K562 (cell line): Measurements from ENCODE around the gene WDR31. TPM values are rescaled to one million over a fixed set of nuclear protein-coding genes. Genes with fewer than 3 reads are reported as not detected.
A peak's percentile ranks its signal among the peaks of the same experiment; 100 is the strongest.

Source experiments
- ARID2 ChIP-seq: fragments of 450-650 bp; IDR thresholded peaks from 2 replicates; pipeline ENCODE4 v1.6.1; 2017; ENCODE audit warnings: antibody characterized with exemption, mild to moderate bottlenecking
- BCOR ChIP-seq: fragments of 450-650 bp; IDR thresholded peaks from 2 replicates; pipeline ENCODE4 v1.6.1; 2016
- C11orf30 ChIP-seq: fragments of 450-650 bp; IDR thresholded peaks from 2 replicates; pipeline ENCODE4 v1.6.1; 2016; ENCODE audit warnings: low read depth, mild to moderate bottlenecking
- CEBPG ChIP-seq, 3 experiments: fragments of 200-800 bp in 1 of 3; sonication (Bioruptor generic) in 1 of 3; sonication (generic) in 1 of 3; formaldehyde crosslinking in 1 of 3; IDR thresholded peaks in 2 of 3; conservative IDR thresholded peaks in 1 of 3; 2 replicates each; pipeline versions ENCODE4 v1.6.1 to v1.8.0; 2016 to 2022; ENCODE audit warnings: missing compliant biosample characterization in 2 of 3, missing genetic modification characterization in 2 of 3, mild to moderate bottlenecking in 1 of 3, missing genetic modification reagents in 1 of 3
- DPF2 ChIP-seq: fragments of 450-650 bp; IDR thresholded peaks from 2 replicates; pipeline ENCODE4 v1.6.1; 2016
- FOSL1 ChIP-seq: fragments of 200-800 bp; sonication (Bioruptor generic); conservative IDR thresholded peaks from 2 replicates; pipeline ENCODE4 v1.6.1; 2016; ENCODE audit warnings: missing genetic modification characterization, missing compliant biosample characterization
- JUND ChIP-seq, 2 experiments: IDR thresholded peaks; 2 replicates in 1 of 2; 3 replicates in 1 of 2; pipeline ENCODE4 v1.6.1; 2011; ENCODE audit warnings: borderline replicate concordance in 2 of 2, low read depth in 2 of 2, low read length in 2 of 2, improper control_type of control experiment in 1 of 2, missing biosample characterization in 1 of 2, missing genetic modification characterization in 1 of 2, missing genetic modification reagents in 1 of 2
- MAFG ChIP-seq: fragments of 450-650 bp; conservative IDR thresholded peaks from 2 replicates; pipeline ENCODE4 v1.6.1; 2016; ENCODE audit warnings: missing genetic modification characterization, missing compliant biosample characterization
- MAFK ChIP-seq: IDR thresholded peaks from 2 replicates; pipeline ENCODE4 v1.6.1; 2011; ENCODE audit warnings: low read length, improper control_type of control experiment
- MYC ChIP-seq, 2 experiments: fragments of 250-450 bp in 1 of 2; sonication (Bioruptor Pico) in 1 of 2; IDR thresholded peaks; 2 replicates each; pipeline versions ENCODE4 v1.5.1 to v1.6.1; 2012 to 2021; ENCODE audit warnings: low read depth in 2 of 2, borderline replicate concordance in 1 of 2, improper control_type of control experiment in 1 of 2, low read length in 1 of 2, mild to moderate bottlenecking in 1 of 2, moderate library complexity in 1 of 2
- RBBP5 ChIP-seq: fragments of 200-600 bp; sonication (generic); IDR thresholded peaks from 2 replicates; pipeline ENCODE4 v1.6.1; 2012; ENCODE audit warnings: borderline replicate concordance, mild to moderate bottlenecking, low read length, control low read depth, inconsistent platforms; ENCODE audit not compliant: insufficient read depth, poor library complexity, severe bottlenecking
- RFX5 ChIP-seq: IDR thresholded peaks from 2 replicates; pipeline ENCODE4 v1.6.1; 2011; ENCODE audit warnings: low read depth, mild to moderate bottlenecking, improper control_type of control experiment, low read length
- TRIM28 ChIP-seq: fragments of 450-650 bp; IDR thresholded peaks from 2 replicates; pipeline ENCODE4 v1.6.1; 2017
- ZNF384 ChIP-seq: IDR thresholded peaks from 2 replicates; pipeline ENCODE4 v1.6.1; 2012; ENCODE audit warnings: low read depth, low read length, improper control_type of control experiment
- ZNF766 ChIP-seq: fragments of 200-800 bp; sonication (Bioruptor generic); conservative IDR thresholded peaks from 2 replicates; pipeline ENCODE4 v1.6.1; 2016; ENCODE audit warnings: missing genetic modification characterization, missing compliant biosample characterization
- polyA plus RNA-seq, 8 experiments: library from polyadenylated mRNA; depleted of rRNA in 4 of 8; stranded (reverse) in 5 of 8; unstranded in 3 of 8; fragments of >200 nt; fragmentation: Nextera tagmentation in 2 of 8; fragmentation: Illumina TruSeq in 1 of 8; extraction: Ambion mirVana in 2 of 8; extraction: Trizol in 1 of 8; gene quantifications; 2 replicates each; pipeline versions ENCODE4 v1.2.1 to v1.2.3, GENCODE V29; 2011 to 2014; ENCODE audit warnings: inconsistent platforms in 1 of 8, missing spikeins in 1 of 8
- total RNA-seq, 7 experiments: library from RNA; depleted of rRNA in 6 of 7; stranded (reverse); fragments of >200 nt in 6 of 7; fragmentation: Illumina TruSeq in 2 of 7; extraction: Trizol in 2 of 7; gene quantifications; 2 replicates each; pipeline versions ENCODE4 v1.2.1 to v1.2.3, GENCODE V29; 2011 to 2021; ENCODE audit warnings: low replicate concordance in 1 of 7
- TF ChIP-seq, protein P1 (sequence below): sonication (generic); formaldehyde crosslinking; IDR thresholded peaks from 2 replicates; pipeline ENCODE4 v1.8.1; 2023; ENCODE audit warnings: mild to moderate bottlenecking, missing genetic modification reagents
- TF ChIP-seq, protein P2 (sequence below): fragments of 450-650 bp; formaldehyde crosslinking; conservative IDR thresholded peaks from 2 replicates; pipeline ENCODE4 v1.4.0; 2022; ENCODE audit warnings: mild to moderate bottlenecking, missing genetic modification characterization
- TF ChIP-seq, protein P3 (sequence below): fragments of 250-450 bp; sonication (Bioruptor Pico); IDR thresholded peaks from 2 replicates; pipeline ENCODE4 v1.4.0; 2020

The WDR31 gene
- total and polyA plus RNA-seq, 9 of the 15 experiments (the other 6 are each of a cell fraction or from before 2014, with no cell fraction given): 0.35 to 1.8 (median 0.95) TPM

DNA sequence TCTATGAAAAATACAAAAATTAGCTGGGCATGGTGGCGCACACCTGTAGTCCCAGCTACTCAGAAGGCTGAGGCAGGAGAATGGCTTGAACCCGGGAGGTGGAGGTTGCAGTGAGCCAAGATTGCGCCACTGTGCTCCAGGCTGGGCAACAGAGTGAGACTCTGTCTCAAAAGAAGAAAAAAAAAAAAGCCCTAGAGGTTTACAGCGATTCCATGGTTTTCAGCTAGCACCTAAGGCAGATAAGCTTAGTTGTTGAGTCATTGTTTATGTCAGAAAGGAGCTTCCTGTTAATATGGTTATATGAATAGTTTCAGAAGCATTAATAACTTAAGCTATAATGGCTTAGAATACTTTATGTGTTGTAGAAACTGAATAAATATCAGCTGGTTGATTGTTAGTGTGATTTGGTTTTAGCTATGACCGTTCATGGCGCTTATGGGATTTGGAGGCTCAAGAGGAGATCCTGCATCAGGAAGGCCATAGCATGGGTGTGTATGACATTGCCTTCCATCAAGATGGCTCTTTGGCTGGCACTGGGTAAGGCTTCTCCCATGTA lies 49.9 kb downstream of the WDR31 start (continued):
- TF ChIP-seq FOSL1 (0 out of 2 replicates have a peak, but pooled peaks have one; percentile 23), RFX5 (no peak), RBBP5 (no peak), MAFK (peak; percentile 18; the same call in 1 of the 2 replicates), ZNF766 (peak; percentile 93), C11orf30 (0 out of 2 replicates have a peak, but pooled peaks have one; percentile 46), MAFG (tag) (peak; percentile 56), DPF2 (peak; percentile 45; the same call in 1 of the 2 replicates), TRIM28 (no peak), CEBPG (CRISPR knock-in tag; IDR thresholded peaks at IDR 0.05) (no peak), CEBPG (tag; conservative IDR thresholded peaks at IDR 0.05 in 1 of 2, IDR thresholded peaks at IDR 0.05 in 1 of 2) (peak in 1 of 2 experiments; percentile 48; a peak in 2 of 4 replicates), ARID2 (no peak), MYC (IDR thresholded peaks at IDR 0.05; ENCODE audit: low read depth, low read length) (no peak), MYC (CRISPR knock-in tag; IDR thresholded peaks at IDR 0.05; ENCODE audit: borderline replicate concordance, low read depth) (no peak), BCOR (peak; percentile 25; the same call in 1 of the 2 replicates), ZNF384 (peak; percentile 73; the same call in 1 of the 2 replicates), JUND (IDR thresholded peaks at IDR 0.05; ENCODE audit: borderline replicate concordance, low read depth, low read length) (no peak), JUND (tag; IDR thresholded peaks at IDR 0.05; ENCODE audit: borderline replicate concordance, low read depth, low read length) (peak; percentile 26; the same call in 1 of the 3 replicates)
- TF ChIP-seq, protein P1, sequence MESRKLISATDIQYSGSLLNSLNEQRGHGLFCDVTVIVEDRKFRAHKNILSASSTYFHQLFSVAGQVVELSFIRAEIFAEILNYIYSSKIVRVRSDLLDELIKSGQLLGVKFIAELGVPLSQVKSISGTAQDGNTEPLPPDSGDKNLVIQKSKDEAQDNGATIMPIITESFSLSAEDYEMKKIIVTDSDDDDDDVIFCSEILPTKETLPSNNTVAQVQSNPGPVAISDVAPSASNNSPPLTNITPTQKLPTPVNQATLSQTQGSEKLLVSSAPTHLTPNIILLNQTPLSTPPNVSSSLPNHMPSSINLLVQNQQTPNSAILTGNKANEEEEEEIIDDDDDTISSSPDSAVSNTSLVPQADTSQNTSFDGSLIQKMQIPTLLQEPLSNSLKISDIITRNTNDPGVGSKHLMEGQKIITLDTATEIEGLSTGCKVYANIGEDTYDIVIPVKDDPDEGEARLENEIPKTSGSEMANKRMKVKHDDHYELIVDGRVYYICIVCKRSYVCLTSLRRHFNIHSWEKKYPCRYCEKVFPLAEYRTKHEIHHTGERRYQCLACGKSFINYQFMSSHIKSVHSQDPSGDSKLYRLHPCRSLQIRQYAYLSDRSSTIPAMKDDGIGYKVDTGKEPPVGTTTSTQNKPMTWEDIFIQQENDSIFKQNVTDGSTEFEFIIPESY (CRISPR knock-in tag): no peak
- TF ChIP-seq, protein P2, sequence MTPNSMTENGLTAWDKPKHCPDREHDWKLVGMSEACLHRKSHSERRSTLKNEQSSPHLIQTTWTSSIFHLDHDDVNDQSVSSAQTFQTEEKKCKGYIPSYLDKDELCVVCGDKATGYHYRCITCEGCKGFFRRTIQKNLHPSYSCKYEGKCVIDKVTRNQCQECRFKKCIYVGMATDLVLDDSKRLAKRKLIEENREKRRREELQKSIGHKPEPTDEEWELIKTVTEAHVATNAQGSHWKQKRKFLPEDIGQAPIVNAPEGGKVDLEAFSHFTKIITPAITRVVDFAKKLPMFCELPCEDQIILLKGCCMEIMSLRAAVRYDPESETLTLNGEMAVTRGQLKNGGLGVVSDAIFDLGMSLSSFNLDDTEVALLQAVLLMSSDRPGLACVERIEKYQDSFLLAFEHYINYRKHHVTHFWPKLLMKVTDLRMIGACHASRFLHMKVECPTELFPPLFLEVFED: no peak
- TF ChIP-seq, protein P3, sequence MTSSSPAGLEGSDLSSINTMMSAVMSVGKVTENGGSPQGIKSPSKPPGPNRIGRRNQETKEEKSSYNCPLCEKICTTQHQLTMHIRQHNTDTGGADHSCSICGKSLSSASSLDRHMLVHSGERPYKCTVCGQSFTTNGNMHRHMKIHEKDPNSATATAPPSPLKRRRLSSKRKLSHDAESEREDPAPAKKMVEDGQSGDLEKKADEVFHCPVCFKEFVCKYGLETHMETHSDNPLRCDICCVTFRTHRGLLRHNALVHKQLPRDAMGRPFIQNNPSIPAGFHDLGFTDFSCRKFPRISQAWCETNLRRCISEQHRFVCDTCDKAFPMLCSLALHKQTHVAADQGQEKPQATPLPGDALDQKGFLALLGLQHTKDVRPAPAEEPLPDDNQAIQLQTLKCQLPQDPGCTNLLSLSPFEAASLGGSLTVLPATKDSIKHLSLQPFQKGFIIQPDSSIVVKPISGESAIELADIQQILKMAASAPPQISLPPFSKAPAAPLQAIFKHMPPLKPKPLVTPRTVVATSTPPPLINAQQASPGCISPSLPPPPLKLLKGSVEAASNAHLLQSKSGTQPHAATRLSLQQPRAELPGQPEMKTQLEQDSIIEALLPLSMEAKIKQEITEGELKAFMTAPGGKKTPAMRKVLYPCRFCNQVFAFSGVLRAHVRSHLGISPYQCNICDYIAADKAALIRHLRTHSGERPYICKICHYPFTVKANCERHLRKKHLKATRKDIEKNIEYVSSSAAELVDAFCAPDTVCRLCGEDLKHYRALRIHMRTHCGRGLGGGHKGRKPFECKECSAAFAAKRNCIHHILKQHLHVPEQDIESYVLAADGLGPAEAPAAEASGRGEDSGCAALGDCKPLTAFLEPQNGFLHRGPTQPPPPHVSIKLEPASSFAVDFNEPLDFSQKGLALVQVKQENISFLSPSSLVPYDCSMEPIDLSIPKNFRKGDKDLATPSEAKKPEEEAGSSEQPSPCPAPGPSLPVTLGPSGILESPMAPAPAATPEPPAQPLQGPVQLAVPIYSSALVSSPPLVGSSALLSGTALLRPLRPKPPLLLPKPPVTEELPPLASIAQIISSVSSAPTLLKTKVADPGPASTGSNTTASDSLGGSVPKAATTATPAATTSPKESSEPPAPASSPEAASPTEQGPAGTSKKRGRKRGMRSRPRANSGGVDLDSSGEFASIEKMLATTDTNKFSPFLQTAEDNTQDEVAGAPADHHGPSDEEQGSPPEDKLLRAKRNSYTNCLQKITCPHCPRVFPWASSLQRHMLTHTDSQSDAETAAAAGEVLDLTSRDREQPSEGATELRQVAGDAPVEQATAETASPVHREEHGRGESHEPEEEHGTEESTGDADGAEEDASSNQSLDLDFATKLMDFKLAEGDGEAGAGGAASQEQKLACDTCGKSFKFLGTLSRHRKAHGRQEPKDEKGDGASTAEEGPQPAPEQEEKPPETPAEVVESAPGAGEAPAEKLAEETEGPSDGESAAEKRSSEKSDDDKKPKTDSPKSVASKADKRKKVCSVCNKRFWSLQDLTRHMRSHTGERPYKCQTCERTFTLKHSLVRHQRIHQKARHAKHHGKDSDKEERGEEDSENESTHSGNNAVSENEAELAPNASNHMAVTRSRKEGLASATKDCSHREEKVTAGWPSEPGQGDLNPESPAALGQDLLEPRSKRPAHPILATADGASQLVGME (CRISPR knock-in tag): no peak
